Measurements from ENCODE around the gene STK33. TPM values are rescaled to one million over a fixed set of nuclear protein-coding genes. Genes with fewer than 3 reads are reported as not detected.

The STK33 gene
- total and polyA plus RNA-seq, 12 donors, result 6.8 to 36.0 (median 17.2) TPM

- TF ChIP-seq POLR2A (IDR thresholded peaks at IDR 0.05) (no peak), CTCF (IDR thresholded peaks at IDR 0.05) (no peak)
- Histone ChIP-seq H3K27ac (no peak overlapping the region), H3K27me3 (no peaks in the 10 kb centered on the region), H3K4me1 (replicated peaks in 1 of 2) (no peaks in the 10 kb centered on the region), H3K9me3 (replicated peaks in 1 of 3) (no peaks in the 10 kb centered on the region), H3K4me3 (no peak overlapping the region), H3K36me3 (replicated peaks in 1 of 2) (no peaks in the 10 kb centered on the region)
- 64 to 84% (median 82%) methylated on average over 3 to 4 of the region's 4 CpGs for WGBS, 4 donors
- no peak for DNase-seq
- intact Hi-C loops (cut with DNase I), result no loop called here
Observed at GRCh38 chr11:8531312-8531711, 62.7 kb downstream of the STK33 start.

DNA sequence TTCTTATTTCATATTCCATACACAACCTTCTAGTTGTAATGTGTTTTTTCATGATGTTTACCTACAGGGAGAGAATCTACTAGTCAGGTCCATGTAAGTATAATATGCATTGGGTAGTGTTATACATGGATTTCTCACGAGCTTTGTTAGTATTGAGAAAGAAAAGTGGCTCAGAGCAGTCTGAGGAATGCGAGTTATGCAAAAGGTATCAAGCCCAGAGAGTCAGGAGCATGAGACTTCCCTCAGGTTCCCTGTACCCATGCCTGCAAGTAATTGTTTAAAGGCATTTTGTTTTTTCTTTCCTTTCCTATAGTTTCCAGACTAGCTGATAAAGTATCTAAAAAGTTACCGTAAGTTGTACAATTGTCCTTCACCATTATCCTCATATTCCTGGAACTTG lies 66.1 kb downstream of the STK33 start:
- Histone ChIP-seq H3K27ac (no peak overlapping the region), H3K4me1 (replicated peaks in 1 of 2) (no peaks in the 10 kb centered on the region), H3K9me3 (replicated peaks in 1 of 3) (no peaks in the 10 kb centered on the region), H3K36me3 (replicated peaks in 1 of 2) (no peaks in the 10 kb centered on the region), H3K4me3 (no peak overlapping the region), H3K27me3 (no peaks in the 10 kb centered on the region)
- WGBS, 4 donors, result 57 to 88% (median 70%) methylated on average over 3 of the region's 3 CpGs
- no peak for DNase-seq
- TF ChIP-seq POLR2A (IDR thresholded peaks at IDR 0.05) (no peak), CTCF (IDR thresholded peaks at IDR 0.05) (no peak)
- intact Hi-C loops (cut with DNase I), result no loop called here

- TF ChIP-seq POLR2A (IDR thresholded peaks at IDR 0.05) (no peak), CTCF (IDR thresholded peaks at IDR 0.05) (no peak)
- intact Hi-C loops (cut with DNase I), result no loop called here
- no peaks in the 10 kb centered on the region for H3K27me3 ChIP-seq
- 91 to 100% (median 96%) methylated on average over 3 to 34 of the region's 34 CpGs for WGBS, 4 donors
- no peaks in the 10 kb centered on the region for H3K4me1 ChIP-seq (replicated peaks in 1 of 2)
- H3K27ac ChIP-seq, result no peak overlapping the region
- no peak overlapping the region for H3K4me3 ChIP-seq
- H3K36me3 ChIP-seq (replicated peaks in 1 of 2), result no peaks in the 10 kb centered on the region
- no peak for DNase-seq
- no peaks in the 10 kb centered on the region for H3K9me3 ChIP-seq (replicated peaks in 1 of 3)
Observed at GRCh38 chr11:8523396-8523795, 70.6 kb downstream of the STK33 start.

DNA sequence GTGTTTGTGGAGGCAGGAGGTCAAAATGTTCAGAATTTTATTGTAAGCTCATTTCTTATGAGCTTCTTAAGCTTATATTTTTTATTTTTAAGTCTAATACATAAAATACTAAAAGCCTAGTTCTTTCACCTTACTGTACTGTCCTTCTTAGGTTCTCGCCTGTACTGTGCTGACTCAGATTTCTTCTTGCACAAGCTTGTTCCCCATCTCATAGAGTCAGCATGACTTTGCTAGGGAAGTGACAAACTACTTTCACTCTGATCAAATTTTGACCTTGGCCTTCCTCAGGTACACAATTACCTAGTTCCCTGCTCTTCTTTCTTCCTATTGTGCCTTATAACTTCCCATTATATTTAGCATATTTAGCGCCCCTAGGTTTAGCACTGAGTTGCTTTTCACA lies 81.5 kb downstream of the STK33 start:
- WGBS, 4 donors, result 68 to 84% (median 80%) methylated on average over 2 of the region's 2 CpGs
- intact Hi-C loops (cut with DNase I), result no loop called here
- H3K4me3 ChIP-seq, result no peak overlapping the region

More for the DNA sequence above, 81.5 kb downstream of the STK33 start:
- Histone ChIP-seq H3K9me3 (replicated peaks in 1 of 3) (no peaks in the 10 kb centered on the region), H3K27ac (no peak overlapping the region), H3K27me3 (no peaks in the 10 kb centered on the region), H3K36me3 (replicated peaks in 1 of 2) (no peaks in the 10 kb centered on the region), H3K4me1 (replicated peaks in 1 of 2) (no peaks in the 10 kb centered on the region)
- TF ChIP-seq POLR2A (IDR thresholded peaks at IDR 0.05) (no peak), CTCF (IDR thresholded peaks at IDR 0.05) (no peak)
- no peak for DNase-seq

Data from adrenal gland (tissue), 12 donors.